Parathyroid adenoma (tissue), 2 donors: ENCODE measurements around the gene EDARADD.
A peak's percentile ranks its signal among the peaks of the same experiment; 100 is the strongest.

Experiments used
- H2AFZ ChIP-seq: fragments of 300-600 bp; sonication (generic); one replicate; pipeline ENCODE4 v1.7.0; 2017; ENCODE audit warnings: antibody characterized with exemption, mild to moderate bottlenecking
- H3K27ac ChIP-seq: fragments of 300-600 bp; sonication (generic); one replicate; pipeline ENCODE4 v1.7.0; 2017
- H3K27me3 ChIP-seq: fragments of 300-600 bp; sonication (generic); one replicate; pipeline ENCODE4 v1.7.0; 2017; ENCODE audit warnings: low read length; ENCODE audit not compliant: control insufficient read depth, insufficient read depth
- H3K36me3 ChIP-seq: fragments of 300-600 bp; sonication (generic); one replicate; pipeline ENCODE4 v1.7.0; 2017; ENCODE audit warnings: low read length; ENCODE audit not compliant: control insufficient read depth, insufficient read depth
- H3K4me1 ChIP-seq: fragments of 300-600 bp; sonication (generic); one replicate; pipeline ENCODE4 v1.7.0; 2017; ENCODE audit warnings: control low read depth
- H3K4me2 ChIP-seq: fragments of 300-600 bp; sonication (generic); one replicate; pipeline ENCODE4 v1.7.0; 2017; ENCODE audit warnings: low read length
- H3K4me3 ChIP-seq: fragments of 300-600 bp; sonication (generic); one replicate; pipeline ENCODE4 v1.7.0; 2017; ENCODE audit warnings: low read depth, low read length
- H3K79me2 ChIP-seq: fragments of 300-600 bp; sonication (generic); one replicate; pipeline ENCODE4 v1.7.0; 2017; ENCODE audit warnings: control low read depth
- H3K9ac ChIP-seq: fragments of 300-600 bp; sonication (generic); one replicate; pipeline ENCODE4 v1.7.0; 2017; ENCODE audit warnings: mild to moderate bottlenecking
- H3K9me3 ChIP-seq: fragments of 300-600 bp; sonication (generic); one replicate; pipeline ENCODE4 v1.7.0; 2017; ENCODE audit warnings: low read length; ENCODE audit not compliant: control insufficient read depth
- CTCF ChIP-seq: fragments of 300-600 bp; sonication (generic); IDR thresholded peaks from one replicate; pipeline ENCODE4 v1.7.0; 2017; ENCODE audit warnings: antibody characterized with exemption, mild to moderate bottlenecking
- donor health status: primary hyperparathyroidism.

The EDARADD gene

GRCh38 chr1:236524142-236524894 lies 130.2 kb downstream of the EDARADD start:
- Histone ChIP-seq H3K4me2 (peak overlapping the region; percentile 68), H2AFZ (peak overlapping the region; percentile 87), H3K79me2 (peaks cover 10% of the 10 kb centered on the region), H3K27ac (peak overlapping the region; percentile 92), H3K9me3 (no peaks in the 10 kb centered on the region), H3K9ac (peak overlapping the region; percentile 21), H3K36me3 (no peaks in the 10 kb centered on the region), H3K4me1 (no peaks in the 10 kb centered on the region), H3K27me3 (no peaks in the 10 kb centered on the region), H3K4me3 (peak overlapping the region; percentile 80)
- TF ChIP-seq CTCF = no peak

- Histone ChIP-seq H3K36me3 (no peaks in the 10 kb centered on the region), H3K4me2 (peak overlapping the region; percentile 68), H3K27me3 (no peaks in the 10 kb centered on the region), H3K27ac (no peak overlapping the region), H3K79me2 (peaks cover 10% of the 10 kb centered on the region), H3K9me3 (no peaks in the 10 kb centered on the region), H2AFZ (peak overlapping the region; percentile 87), H3K4me1 (no peaks in the 10 kb centered on the region), H3K4me3 (peak overlapping the region; percentile 80), H3K9ac (peak overlapping the region; percentile 21)
- TF ChIP-seq CTCF = no peak
These were observed 130.8 kb downstream of the EDARADD start for GRCh38 chr1:236524895-236525184.

GRCh38 chr1:236526079-236526478 lies 132.0 kb downstream of the EDARADD start:
- Histone ChIP-seq H2AFZ (no peak overlapping the region), H3K79me2 (peaks cover 10% of the 10 kb centered on the region), H3K27me3 (no peaks in the 10 kb centered on the region), H3K9ac (no peak overlapping the region), H3K4me3 (no peak overlapping the region), H3K27ac (no peak overlapping the region), H3K9me3 (no peaks in the 10 kb centered on the region), H3K36me3 (no peaks in the 10 kb centered on the region), H3K4me1 (no peaks in the 10 kb centered on the region), H3K4me2 (no peak overlapping the region)
- no peak for TF ChIP-seq CTCF

- Histone ChIP-seq H3K9me3 (no peaks in the 10 kb centered on the region), H3K4me1 (no peaks in the 10 kb centered on the region), H3K36me3 (no peaks in the 10 kb centered on the region), H3K27ac (no peak overlapping the region), H3K4me2 (no peak overlapping the region), H3K27me3 (no peaks in the 10 kb centered on the region), H2AFZ (no peak overlapping the region), H3K4me3 (no peak overlapping the region), H3K9ac (no peak overlapping the region), H3K79me2 (peaks cover 19% of the 10 kb centered on the region)
- no peak for TF ChIP-seq CTCF
These were observed 136.2 kb downstream of the EDARADD start for GRCh38 chr1:236530286-236530685.

- no peaks in the 10 kb centered on the region for H3K36me3 ChIP-seq
These were observed 136.9 kb downstream of the EDARADD start for GRCh38 chr1:236530959-236531358.

More at GRCh38 chr1:236530959-236531358, 136.9 kb downstream of the EDARADD start:
- H3K79me2 ChIP-seq = peaks cover 19% of the 10 kb centered on the region
- H3K9ac ChIP-seq = no peak overlapping the region
- no peak overlapping the region for H3K4me3 ChIP-seq
- no peaks in the 10 kb centered on the region for H3K27me3 ChIP-seq
- H3K27ac ChIP-seq = no peak overlapping the region
- no peaks in the 10 kb centered on the region for H3K4me1 ChIP-seq
- H2AFZ ChIP-seq = no peak overlapping the region
- H3K4me2 ChIP-seq = no peak overlapping the region
- no peak for TF ChIP-seq CTCF
- H3K9me3 ChIP-seq = no peaks in the 10 kb centered on the region
